Loucy (cell line): ENCODE results near the gene TMEM270.

Experiments used
- H2AFZ ChIP-seq: fragments of 200-600 bp; sonication (generic); 2 replicates; pipeline ENCODE4 v1.6.0; 2016; ENCODE audit warnings: antibody characterized with exemption, mild to moderate bottlenecking, low read length, moderate library complexity
- H3F3A ChIP-seq: fragments of 200-600 bp; 2 replicates; pipeline ENCODE4 v1.6.0; 2016; ENCODE audit warnings: antibody characterized with exemption, low read depth, mild to moderate bottlenecking
- H3K27me3 ChIP-seq: fragments of 200-600 bp; sonication (generic); 2 replicates; pipeline ENCODE4 v1.6.1; 2014; ENCODE audit warnings: low read length, mild to moderate bottlenecking; ENCODE audit not compliant: insufficient read depth, poor library complexity, severe bottlenecking
- H3K36me3 ChIP-seq: fragments of 200-600 bp; sonication (generic); 2 replicates; pipeline ENCODE4 v1.6.1; 2016; ENCODE audit warnings: low read length; ENCODE audit not compliant: insufficient read depth
- H3K4me1 ChIP-seq: fragments of 200-600 bp; sonication (generic); 2 replicates; pipeline ENCODE4 v1.5.1; 2014; ENCODE audit warnings: low read length, mild to moderate bottlenecking; ENCODE audit not compliant: insufficient read depth, poor library complexity, severe bottlenecking
- H3K4me2 ChIP-seq: fragments of 200-600 bp; sonication (generic); 2 replicates; pipeline ENCODE4 v1.6.0; 2014; ENCODE audit warnings: antibody characterized with exemption, low read length, low read depth, mild to moderate bottlenecking; ENCODE audit not compliant: poor library complexity, severe bottlenecking
- H3K4me3 ChIP-seq: fragments of 200-600 bp; sonication (generic); 2 replicates; pipeline ENCODE4 v1.5.1; 2014; ENCODE audit warnings: low read length, mild to moderate bottlenecking, mixed read lengths; ENCODE audit not compliant: poor library complexity, severe bottlenecking
- H3K79me2 ChIP-seq: fragments of 200-600 bp; sonication (generic); 2 replicates; pipeline ENCODE4 v1.6.1; 2014; ENCODE audit warnings: low read length; ENCODE audit not compliant: insufficient read depth
- H3K9ac ChIP-seq: fragments of 200-600 bp; sonication (generic); 2 replicates; pipeline ENCODE4 v1.6.0; 2014; ENCODE audit warnings: mild to moderate bottlenecking, low read depth, low read length, moderate library complexity; ENCODE audit not compliant: poor library complexity, severe bottlenecking
- H3K9me2 ChIP-seq: fragments of 200-600 bp; sonication (generic); replicated peaks from 2 replicates; pipeline ENCODE4 v1.6.1; 2016; ENCODE audit warnings: low read depth, low read length, mixed read lengths
- H3K9me3 ChIP-seq: fragments of 200-600 bp; sonication (generic); 2 replicates; pipeline ENCODE4 v1.6.1; 2014; ENCODE audit warnings: mild to moderate bottlenecking, antibody characterized with exemption, low read length, low read depth; ENCODE audit not compliant: insufficient read depth
- H4K20me1 ChIP-seq: fragments of 200-600 bp; sonication (generic); 2 replicates; pipeline ENCODE4 v1.6.0; 2014; ENCODE audit warnings: antibody characterized with exemption, low read length, mild to moderate bottlenecking; ENCODE audit not compliant: insufficient read depth, poor library complexity, severe bottlenecking
- CTCF ChIP-seq: fragments of 200-600 bp; sonication (generic); conservative IDR thresholded peaks from 2 replicates; pipeline ENCODE4 v1.5.1; 2014; ENCODE audit warnings: mild to moderate bottlenecking, antibody characterized with exemption, low read length
- EZH2phosphoT487 ChIP-seq: fragments of 200-600 bp; IDR thresholded peaks from 2 replicates; pipeline ENCODE4 v1.6.1; 2018; ENCODE audit warnings: antibody characterized with exemption, mild to moderate bottlenecking, moderate library complexity, borderline replicate concordance

TMEM270 gene

GRCh38 chr7:73822319-73823173 is 38.4 kb upstream of the TMEM270 start:
- no peak overlapping the region for H3K4me3 ChIP-seq

GRCh38 chr7:73823257-73823656 is 37.7 kb upstream of the TMEM270 start:
- peaks cover 16% of the 10 kb centered on the region for H3K4me1 ChIP-seq
- H3K9me2 ChIP-seq: no peaks in the 10 kb centered on the region
- H3K36me3 ChIP-seq: no peaks in the 10 kb centered on the region
- no peaks in the 10 kb centered on the region for H3K9me3 ChIP-seq
- no peak overlapping the region for H3K4me2 ChIP-seq
- no peaks in the 10 kb centered on the region for H3K27me3 ChIP-seq
- no peaks in the 10 kb centered on the region for H3K79me2 ChIP-seq
- no peaks in the 10 kb centered on the region; the same call in 1 of the 2 replicates for H3F3A ChIP-seq
- TF ChIP-seq EZH2phosphoT487 (no peak), CTCF (no peak)
- H3K4me3 ChIP-seq: no peak overlapping the region
- H4K20me1 ChIP-seq: no peaks in the 10 kb centered on the region
- no peak overlapping the region for H3K9ac ChIP-seq
- H2AFZ ChIP-seq: no peak overlapping the region

More at GRCh38 chr7:73822319-73823173, 38.4 kb upstream of the TMEM270 start:
- no peaks in the 10 kb centered on the region for H3K27me3 ChIP-seq
- TF ChIP-seq EZH2phosphoT487 (no peak), CTCF (no peak)
- no peaks in the 10 kb centered on the region for H3K9me3 ChIP-seq
- peaks cover 11% of the 10 kb centered on the region for H3K4me1 ChIP-seq
- no peaks in the 10 kb centered on the region for H4K20me1 ChIP-seq
- no peaks in the 10 kb centered on the region; the same call in 1 of the 2 replicates for H3F3A ChIP-seq
- H3K9ac ChIP-seq: no peak overlapping the region
- H3K36me3 ChIP-seq: no peaks in the 10 kb centered on the region
- no peaks in the 10 kb centered on the region for H3K79me2 ChIP-seq
- H3K9me2 ChIP-seq: no peaks in the 10 kb centered on the region
- no peak overlapping the region for H2AFZ ChIP-seq
- no peak overlapping the region for H3K4me2 ChIP-seq

DNA sequence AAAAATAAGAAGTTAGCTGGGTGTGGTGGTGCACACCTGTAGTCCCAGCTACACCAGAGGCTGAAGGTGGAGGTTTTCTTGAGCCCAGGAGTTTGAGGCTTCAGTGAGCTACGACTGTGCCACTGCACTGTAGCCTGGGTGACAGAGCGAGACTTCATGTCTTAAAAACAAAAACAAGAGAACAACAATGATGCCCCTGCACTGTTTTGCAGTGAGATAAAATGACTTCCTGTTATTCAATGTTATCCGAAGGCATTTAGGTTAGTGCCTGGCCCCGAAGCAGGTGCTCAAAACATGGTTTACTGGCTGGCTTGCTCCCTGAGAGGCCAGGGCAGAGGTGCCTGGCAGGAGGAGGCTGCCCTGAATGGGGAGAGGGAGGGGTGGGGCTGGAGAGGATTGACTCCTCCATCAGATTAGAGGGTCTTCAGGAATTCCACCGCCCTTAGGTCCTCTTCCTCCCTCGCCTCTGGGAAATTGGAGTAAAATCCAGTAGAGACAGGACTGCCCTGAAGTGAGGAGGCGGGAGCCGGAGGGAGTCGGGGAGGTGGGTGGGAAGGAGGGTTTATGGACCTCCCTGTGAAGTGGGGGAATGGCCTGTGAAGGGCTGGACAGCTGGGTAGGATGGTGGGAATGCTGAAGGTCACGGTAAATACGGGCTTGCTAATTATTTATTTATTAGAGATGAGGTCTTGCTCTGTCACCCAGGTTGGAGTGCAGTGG is 36.9 kb upstream of the TMEM270 start:
- H3K9ac ChIP-seq: no peak overlapping the region
- H3K79me2 ChIP-seq: no peaks in the 10 kb centered on the region
- H3K9me3 ChIP-seq: no peaks in the 10 kb centered on the region
- H3K27me3 ChIP-seq: no peaks in the 10 kb centered on the region
- TF ChIP-seq CTCF (no peak), EZH2phosphoT487 (no peak)
- H3K4me3 ChIP-seq: no peak overlapping the region
- no peaks in the 10 kb centered on the region; the same call in 1 of the 2 replicates for H3F3A ChIP-seq
- H3K9me2 ChIP-seq: no peaks in the 10 kb centered on the region
- H3K4me2 ChIP-seq: no peak overlapping the region
- peaks cover 23% of the 10 kb centered on the region for H3K4me1 ChIP-seq
- no peak overlapping the region for H2AFZ ChIP-seq
- no peaks in the 10 kb centered on the region for H4K20me1 ChIP-seq
- H3K36me3 ChIP-seq: no peaks in the 10 kb centered on the region
